NCI-H2029 (cell line): ENCODE data around the gene MYOM1.

Experiments used
- DNase-seq: peaks from one replicate; lab custom pipeline; 2025; lab: John Stamatoyannopoulos, UW

Gene MYOM1

DNA sequence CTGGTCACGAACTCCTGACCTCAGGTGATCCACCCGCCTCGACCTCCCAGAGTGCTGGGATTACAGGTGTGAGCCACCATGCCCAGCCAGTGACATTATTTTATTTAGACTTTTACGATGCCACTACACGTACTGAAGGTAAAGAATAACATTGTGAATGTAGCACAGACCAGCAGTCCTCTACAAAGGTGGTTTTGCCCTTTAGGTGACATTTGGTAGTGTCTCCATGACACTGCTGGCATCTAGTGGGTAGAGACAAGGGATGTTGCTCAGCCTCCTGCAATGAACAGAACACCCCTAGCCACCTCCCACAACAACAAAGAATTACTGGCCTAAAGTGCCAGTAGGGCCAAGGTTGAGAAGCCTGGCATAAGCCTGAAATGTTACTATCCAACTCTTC is 69.5 kb downstream of the MYOM1 start:
- no peak for DNase-seq

DNA sequence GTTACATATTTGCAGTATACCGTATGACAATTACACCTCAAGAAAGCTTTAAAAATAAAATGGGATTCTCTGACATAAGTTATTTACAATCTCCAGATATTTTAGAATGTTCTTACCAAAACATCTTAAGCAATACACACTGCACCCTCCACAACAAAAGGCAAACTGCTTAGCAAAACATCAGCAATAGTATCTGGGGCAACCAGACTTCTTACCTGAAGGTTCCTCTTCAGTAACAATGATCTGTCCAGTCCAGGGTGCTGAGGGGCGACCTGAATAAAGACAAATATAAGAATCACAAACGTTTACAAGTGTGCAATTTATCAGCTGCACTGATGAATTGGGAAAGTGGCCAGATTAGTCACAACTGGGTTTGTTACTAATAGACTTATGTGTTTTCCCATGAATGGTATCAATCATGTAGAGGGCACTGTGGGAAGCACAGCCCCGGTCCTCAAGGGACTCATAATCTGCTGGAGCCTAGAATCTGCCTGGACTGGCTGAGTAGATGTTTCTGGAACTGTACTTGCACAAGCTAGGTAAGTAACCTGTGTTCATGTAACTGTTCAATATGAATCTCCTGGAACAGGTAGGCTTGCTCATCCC is 70.7 kb downstream of the MYOM1 start:
- no peak for DNase-seq

DNA sequence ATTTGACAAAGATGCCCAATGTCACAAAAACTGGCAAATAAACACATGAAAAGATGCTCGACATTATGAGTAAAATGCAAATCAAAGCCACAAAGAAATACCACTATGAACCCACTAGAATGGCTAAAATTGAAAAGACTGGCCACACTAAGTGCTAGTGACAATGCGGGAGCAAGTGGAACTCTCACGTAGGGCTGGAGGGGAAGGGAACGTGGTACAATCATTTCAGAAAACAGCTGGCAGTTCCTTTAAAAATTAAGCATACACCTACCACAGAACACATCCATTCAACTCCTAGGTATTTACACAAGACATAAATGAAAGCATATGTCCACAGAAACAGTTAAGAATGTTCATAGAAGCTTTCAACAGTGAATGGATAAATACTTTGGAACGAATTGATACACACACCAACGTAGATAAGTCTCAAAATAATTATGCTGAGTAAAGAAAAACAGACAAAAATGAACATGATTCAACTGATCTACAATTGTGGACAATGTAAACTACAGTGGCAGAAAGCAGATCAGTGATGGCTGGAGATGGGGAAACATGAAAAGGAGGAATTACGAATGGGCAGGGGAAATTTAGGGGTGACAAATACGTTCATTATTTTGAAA is 71.7 kb downstream of the MYOM1 start:
- no peak for DNase-seq

DNA sequence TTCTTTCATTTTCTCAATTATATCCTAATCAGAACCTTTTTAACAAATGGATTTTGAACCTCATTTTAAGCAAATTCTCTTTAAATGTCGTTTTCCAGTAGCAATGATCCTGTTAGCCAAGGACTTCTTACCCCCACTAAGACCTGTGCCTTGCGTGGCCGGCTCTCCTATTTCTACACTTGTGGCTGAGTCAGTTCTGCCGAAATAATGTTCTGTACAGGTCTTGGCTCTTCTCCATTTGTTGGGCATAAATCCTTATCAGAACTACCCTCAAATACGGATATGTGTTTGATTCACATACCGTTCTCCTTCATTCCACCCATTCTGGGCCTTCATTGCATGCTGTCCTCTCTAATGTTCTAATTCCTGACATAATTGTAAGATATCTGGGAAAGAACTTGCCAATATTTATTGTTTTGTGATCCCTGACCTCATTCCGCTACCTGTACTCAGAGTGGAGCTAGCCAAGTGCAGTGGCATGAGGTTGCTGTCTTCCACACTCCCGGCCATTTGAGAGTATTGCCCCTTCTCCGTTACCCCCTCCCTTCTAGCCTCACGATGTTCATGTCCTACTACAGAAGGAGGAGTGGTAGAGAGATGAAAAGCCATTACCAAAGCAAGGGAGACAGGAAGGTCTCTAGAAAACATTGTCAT is 78.7 kb downstream of the MYOM1 start:
- no peak for DNase-seq

DNA sequence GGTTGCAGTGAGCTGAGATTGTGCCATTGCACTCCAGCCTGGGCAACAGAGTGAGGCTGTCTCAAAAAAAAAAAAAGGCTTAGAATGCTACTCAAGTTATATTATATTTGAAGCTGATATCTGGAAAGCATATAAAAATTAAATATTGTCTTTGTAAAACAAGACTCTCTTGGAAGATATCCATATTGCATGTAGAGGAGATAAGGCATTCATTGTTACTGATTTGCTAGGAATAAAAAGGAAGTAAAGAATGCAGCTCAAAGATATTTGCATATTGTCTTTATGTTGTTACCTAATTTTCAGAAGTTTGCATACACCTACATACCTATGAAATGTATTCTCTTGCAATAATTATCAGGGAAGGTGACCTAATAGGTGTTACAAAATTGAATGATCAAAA is 79.4 kb downstream of the MYOM1 start:
- DNase-seq = no peak

DNA sequence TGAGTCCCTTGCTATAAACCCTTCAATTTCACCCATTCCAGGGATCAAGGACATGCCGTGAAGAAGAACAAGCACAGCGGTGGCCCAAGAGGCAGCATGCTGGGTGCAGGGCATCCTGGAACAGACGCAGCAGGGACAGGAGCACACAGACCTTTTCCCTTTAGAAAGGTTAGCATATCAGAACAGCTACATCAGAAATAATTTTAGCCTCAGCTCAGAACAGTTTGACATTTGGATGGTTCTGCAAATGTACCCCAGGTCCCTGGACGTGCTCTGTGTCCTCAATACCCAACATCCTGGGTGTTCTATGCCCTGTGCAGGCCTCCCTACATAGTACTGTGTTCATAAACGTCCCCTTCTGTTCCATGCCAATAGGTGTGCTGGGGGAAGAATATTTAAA is 80.4 kb downstream of the MYOM1 start:
- no peak for DNase-seq

DNA sequence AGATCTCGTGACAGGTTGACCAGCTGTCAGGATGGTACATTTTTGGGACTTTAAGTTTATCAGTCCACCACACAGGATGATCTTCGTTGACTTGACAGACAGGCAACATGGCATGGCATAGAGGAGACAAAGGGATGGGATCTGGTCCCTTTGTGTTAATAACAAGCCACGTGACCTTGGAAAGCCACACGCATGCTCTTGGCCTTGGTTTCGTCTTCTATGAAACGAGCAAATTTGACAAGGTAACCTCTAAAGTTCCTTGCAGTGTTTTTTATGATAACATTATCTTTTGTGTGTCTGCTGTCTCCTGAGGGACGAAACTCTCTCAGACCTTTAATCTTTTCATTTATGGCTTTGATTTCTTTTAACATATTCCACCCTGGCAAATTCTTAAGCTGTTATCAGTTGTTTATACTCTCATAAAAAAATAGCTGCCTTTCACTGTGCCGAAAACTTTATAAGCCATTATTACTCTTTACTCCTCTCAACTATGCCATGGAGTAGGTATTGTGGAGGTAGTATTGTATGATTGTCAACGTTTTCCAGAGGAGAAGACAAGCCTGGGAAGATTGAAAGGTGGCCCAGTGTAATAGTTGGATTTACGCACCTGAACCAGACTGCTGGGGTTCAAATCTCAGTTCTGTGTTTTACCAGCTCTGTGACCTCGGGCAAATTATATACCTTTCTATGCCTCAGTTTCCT is 81.3 kb downstream of the MYOM1 start:
- no peak for DNase-seq

DNA sequence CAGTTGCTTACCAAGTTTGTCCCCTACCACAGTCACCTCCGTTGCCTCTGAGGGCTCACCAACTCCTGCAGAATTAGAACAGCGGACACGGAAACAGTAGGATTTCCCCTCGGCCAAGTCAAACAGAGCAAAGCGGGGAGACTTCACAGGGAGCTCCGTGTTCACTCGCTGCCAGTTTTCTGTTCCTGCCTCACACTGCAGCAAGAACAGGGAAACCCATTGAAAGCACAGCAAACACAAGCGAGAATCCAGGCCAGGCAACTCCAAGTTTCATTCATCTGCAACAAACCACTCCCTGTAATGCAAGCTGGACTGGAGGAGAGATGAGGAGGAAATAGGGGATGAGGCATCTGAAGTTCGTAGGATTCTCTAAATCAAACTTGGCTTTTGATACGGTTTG is 84.2 kb downstream of the MYOM1 start:
- no peak for DNase-seq

DNA sequence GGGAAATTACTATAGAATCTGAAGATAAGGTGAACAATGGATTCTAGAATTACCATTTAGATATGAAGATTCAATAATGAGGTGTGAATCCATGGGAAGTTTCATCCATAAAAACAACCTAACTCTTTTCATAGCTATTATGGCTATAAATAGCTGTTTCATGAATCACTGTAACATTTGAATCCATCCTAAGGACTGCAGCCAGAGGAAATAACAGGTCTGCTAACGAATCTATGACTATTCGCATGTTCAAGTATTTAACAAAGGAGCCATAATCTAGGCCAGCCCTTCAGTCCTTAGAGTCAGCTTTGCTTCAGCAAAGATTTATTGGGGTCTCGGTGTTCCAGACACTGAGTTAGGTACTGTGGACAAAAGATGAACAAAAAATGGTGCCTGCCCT is 87.1 kb downstream of the MYOM1 start:
- DNase-seq = no peak

DNA sequence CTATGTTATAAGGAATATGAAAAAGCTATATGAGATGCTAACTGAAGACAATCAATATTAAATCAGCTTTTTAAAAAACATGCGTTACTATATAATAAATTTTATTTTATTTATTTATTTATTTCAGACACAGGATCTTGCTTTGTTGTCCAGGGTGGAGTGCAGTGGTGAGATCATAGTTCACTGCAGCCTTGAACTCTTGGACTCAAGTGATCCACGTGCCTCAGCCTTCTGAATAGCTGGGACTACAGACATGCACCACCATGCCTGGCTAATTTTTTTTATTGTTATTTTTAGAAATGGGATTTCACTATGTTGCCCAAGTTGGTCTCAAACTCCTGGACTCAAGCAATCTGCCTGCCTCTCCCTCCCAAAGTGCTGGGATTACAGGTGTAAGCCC is 89.4 kb downstream of the MYOM1 start:
- DNase-seq = no peak

DNA sequence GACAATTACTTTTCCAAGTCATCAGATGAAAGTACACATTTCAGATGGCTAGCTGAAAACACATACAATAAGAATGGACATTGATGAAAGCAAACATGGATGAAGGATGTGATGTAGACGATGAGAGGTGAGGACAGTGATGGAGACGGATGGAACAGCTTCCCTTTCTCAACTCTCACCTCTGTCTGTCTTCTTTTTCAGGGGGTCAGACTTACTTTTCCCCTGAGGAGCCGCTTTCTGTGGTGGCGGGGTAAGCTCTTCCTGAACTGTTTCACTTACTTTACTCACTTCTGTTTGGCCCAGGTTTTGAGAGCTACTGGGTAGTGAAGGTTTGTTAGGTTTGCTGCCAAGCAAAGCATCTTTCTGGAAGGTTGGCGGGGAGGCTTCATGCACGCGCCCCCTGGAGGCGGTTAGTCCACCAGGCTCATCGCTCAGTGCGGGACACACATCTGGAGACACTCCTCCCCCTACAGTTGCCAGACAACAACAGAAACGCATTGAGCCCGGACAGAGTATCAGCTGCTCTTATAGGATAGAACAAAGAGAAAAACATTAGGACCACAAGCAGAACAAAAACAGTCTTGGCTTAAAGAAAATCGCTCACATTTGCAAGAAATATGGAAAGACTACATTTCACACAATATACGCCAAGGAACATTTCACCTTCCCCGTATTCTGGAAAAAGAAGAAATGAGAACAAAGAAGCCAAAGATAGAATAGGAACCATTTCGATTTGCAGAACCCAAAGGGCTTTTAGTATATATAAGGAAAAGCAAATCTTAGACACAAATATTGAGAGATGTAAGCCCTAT is 90.5 kb downstream of the MYOM1 start:
- peak; percentile 46 for DNase-seq

DNA sequence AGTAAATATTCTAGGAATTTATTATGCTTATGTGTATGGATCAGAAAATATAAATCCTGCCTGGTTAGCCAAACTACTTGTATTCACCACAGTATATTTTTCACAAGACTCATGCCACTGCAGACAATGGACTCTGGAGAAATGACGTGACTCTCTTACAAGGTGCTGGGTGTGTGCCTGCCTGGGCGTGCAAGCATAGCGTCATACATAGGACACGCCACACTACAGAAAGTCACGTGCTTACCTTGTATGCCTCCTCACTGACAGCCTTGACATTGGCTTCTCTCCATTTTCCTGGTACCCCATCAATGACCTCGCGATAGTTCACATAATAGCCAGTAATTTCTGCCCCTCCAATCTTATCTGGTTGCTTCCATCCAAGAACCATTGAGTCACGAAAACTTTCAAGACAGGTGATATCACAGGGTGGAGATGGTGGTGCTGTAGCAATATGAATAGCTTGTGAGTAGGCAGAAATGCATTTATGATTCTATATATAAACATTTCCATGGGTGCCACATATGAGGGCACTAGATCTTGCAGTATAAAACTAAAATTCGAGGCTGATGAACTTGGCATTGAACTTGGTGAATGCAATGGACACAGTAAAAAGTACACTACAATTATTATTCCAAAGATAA is 93.2 kb downstream of the MYOM1 start:
- no peak for DNase-seq

DNA sequence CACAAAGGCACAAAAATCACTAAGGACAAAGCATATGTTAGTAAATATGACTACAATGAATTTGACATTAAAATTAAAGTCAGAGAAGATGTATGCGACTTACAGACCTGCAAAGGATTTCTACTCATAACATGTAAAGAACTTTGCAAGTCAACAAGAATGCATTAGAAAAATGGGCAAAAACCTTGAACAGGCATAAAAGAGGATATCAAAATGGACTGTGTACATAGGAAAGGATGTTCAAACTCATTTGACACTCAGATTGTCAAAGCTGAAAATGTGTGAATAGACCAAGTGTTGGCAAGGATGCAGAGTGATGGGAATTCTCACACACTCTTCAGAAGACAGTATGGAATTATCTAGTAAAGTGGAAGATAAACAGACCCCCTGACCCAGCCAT is 94.9 kb downstream of the MYOM1 start:
- no peak for DNase-seq

DNA sequence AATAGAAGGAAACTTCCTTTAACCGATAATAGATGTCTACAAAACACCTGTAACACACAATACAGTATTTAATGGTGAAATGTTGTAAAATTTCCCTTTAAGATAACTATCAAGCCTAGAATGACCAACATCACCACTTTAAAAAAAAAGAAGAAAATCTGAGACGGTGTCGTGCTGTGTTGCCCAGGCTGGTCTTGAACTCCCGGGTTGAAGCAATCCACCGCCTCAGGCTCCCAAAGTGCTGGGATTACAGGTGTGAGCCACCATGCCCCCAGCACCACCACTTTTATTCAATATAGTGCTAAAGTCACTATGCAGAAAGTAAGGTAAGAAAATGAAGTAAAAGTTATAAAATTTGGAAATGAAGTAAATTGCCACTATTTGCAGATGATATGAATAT is 96.9 kb downstream of the MYOM1 start:
- DNase-seq = no peak

DNA sequence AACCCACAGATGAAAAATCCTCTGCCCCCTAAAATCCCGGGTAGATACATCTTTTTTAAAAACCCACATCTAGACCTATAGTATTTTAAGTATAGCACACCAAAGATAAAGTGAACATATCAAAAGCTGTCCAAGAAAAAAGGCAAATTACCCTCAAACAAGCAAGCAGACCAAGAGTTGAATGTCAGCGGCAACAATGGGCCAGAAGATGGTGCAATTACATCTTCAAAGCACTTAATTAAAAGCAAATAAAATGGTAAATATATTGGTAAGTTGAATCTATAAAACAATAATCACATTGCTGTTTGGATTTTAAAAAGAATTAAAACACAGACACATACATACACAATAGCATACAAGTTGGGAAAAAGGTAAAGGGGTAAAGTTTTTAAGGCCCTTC is 98.5 kb downstream of the MYOM1 start:
- no peak for DNase-seq

DNA sequence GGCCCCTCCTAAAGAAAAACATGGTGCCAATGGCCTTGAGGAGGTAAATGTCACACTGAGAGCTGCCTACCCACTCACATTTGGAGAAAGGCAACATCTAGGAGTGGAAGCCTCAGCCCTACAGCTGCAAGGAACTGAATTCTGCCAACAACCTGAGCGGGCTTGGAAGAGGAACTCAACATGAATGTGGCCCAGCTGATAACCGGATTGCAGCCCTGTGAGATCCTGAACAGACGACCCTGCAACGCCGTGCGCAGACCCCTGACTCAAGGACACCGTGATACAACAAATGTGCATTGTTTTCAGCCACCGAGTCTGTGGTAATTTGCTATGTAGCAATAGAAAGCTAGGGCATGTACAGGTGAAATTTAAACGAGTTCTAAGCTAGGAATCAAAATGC is 99.4 kb downstream of the MYOM1 start:
- DNase-seq = no peak

DNA sequence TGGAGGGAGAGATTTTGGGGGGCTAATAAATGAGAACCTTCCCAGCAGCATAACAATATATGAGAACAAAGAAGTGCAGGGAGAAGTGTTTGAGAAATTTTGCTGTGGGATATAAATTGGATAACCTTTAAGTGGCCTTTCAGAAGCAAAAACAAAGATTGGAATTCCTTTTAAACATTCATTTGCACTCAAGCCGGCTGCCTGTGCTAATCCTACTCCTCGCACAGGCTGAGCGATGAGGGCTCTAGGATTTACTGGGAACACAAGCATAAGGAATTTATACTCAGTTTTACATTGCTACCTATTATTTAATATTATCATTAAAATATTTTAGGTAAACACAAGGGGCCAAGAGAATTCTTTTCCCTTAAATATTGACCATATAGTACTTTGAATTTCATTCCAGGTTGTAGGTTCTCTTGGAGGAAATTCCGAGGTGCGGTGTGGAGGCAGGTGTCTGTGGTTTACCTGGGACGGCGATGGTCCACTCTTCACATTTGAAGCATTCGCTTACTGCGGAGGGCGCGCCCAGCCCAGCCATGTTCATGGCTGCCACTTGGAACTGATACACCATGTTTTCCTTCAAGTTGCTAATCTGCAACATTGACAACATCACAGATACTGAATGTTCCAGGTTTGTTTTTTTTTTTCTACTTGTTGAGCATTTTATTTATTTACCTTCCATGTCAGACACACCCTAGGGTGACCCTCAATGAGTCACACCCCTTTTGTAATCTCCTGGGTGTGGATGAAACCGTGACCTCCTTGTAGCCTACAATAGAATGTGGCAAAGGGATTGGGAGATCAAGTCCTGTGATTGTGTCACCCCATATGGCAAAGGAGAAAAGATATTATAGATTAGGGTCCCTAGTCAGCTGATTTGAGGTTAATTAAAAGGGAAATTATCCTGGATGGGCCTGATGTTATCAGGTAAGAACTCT is 100.1 kb downstream of the MYOM1 start:
- DNase-seq = no peak

DNA sequence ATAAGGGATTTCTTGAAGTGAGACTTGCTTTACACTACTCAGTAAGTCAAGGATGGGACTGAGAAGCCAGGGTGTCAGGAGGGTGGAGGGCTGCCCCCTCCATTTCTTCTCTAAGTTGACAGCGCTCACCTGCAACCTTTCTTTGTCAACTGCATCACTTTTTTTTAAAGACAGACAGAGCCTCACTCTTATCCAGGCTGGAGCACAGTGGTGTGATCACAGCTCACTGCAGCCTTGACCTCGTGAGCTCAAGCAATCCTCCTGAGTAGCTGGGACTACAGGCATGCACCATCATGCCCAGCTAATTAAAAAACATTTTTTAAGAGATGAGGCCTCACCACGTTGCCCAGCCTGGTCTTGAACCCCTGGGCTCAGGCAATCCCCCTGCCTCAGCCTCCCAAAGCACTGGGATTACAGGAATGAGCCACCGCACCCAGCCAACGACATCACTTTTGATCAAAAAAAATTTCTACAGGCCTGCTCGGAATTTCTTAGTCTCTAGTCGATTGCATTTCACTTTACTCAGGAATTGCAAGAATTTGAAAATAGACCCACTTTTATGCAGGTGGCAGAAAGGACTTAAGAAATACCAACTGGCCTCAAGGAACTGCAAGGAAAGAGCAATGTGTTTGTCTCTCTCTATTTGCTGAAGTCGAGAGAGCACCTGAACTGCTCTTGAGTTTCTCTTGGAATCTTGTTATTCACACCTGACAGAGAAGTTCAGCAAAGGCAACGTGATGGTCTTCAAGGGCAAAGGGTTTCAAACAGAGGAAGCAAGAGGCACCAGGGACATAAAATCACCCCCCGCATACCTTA is 101.4 kb downstream of the MYOM1 start:
- DNase-seq = no peak

DNA sequence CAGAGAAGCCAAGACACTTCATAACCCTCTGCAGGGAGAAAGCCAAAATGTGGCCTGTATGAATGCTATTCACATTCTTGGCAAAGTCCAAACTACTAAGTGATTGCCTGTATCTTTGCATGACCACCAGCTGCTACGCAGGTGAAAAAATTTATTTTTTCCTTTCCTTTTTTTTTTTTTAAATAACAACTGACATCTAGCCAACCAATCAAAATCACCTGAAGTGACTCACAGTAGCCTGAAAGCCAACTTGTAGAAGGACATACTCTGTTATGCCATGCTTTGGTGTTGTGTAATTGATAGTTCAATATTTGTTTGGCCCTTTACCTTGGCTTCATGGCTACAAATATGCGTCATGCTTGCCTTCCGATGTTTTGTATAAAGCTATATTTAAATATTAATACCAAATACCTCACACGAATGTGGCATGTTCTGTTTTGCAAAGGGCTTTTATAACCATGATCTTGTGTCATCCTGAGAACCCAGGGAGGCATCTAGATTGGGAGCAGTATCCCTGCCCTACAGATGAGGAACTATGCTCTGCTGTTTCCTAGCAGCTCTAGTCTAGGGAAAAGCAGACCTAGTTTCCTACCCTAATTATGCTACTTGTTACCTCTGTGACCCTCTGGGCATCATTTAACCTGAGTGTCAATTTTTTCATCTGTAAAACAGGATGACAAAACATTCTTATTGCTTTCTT is 102.1 kb downstream of the MYOM1 start:
- DNase-seq = peak; percentile 46
